GM19351 (cell line): ENCODE results near the gene KRTAP2-4.
"Not testable (repeated sequence)": the region's sequence is repeated elsewhere in the genome, so short reads cannot be mapped to it uniquely, and the experiment has no call there.

Source experiments
- ATAC-seq: cut with Tn5 transposase; IDR thresholded peaks from one replicate; pipeline ENCODE4 v1.9.1; 2021; ENCODE audit warnings: mild to moderate bottlenecking, moderate library complexity; ENCODE audit not compliant: unreplicated experiment

KRTAP2-4 gene

DNA sequence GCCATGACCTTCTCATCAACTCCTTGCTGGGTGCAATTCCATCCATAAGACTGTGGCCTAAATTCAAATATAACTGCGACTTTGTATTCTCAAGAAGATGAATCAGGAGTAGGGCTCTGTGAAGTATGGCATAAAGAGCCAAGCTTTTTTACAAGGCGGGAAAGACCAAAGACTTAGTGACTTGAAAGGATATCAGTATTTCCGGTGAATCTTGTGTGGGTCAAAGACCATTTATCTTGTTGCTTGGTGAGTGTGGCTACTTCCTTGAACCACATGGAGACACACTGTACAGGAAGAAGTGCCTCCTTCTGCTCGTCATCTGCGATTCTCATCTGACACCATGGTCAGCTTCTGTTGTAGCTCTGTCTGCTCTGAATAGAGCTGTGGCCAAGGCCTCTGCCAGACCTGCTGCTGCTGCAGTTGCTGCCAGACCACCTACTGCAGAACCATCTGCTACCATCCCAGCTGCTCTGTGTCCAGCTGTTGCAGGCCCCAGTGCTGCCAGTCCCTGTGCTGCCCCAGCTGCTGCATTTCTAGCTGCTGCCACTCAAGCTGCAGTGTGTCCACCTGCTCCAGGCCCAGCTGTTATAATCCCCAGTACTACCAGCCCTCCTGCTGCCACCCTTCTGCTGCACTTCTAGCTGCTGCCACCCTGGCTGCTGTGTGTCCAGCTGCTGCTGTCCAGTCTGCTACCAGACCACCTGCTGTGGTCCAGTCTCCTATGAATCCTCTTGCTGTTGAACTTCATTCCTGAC lies 6.1 kb upstream of the KRTAP2-4 start:
- no peak for ATAC-seq

DNA sequence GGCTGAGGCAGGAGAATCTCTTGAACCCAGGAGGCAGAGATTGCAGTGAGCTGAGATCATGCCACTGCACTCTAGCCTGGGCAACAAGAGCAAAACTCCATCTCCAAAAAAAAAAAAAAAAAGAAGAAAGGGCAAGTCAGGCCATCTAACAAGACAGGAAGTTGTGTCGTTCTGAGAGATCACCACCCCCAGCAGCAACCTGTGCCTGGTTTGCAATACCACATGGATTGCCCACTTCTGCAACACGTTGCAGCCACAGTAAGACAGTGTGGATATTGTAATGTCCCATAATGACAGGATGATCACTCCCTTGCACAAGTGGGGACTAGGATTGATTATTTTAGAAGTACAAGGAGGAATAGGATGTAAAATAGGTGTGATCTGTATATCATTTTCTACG lies 3.4 kb upstream of the KRTAP2-4 start:
- no peak for ATAC-seq

DNA sequence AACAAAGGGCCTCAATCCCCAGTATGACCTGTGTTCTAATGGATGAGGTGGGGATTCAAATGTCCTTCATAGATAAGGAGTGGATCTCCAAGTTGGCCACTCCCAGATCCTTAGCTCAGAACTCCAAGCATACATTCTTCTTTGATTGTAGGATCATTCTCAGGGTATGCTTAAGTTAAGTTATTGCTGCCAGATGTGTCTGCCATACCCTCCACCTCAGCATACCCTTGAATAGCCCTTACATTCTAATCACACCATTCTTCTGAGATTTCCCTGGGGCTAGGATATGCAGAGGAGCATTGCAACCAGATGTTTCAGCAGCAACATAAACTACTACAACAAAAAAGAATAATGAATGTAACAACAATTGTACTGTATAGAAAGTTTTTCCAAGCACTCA lies 1.6 kb upstream of the KRTAP2-4 start:
- ATAC-seq = no peak

DNA sequence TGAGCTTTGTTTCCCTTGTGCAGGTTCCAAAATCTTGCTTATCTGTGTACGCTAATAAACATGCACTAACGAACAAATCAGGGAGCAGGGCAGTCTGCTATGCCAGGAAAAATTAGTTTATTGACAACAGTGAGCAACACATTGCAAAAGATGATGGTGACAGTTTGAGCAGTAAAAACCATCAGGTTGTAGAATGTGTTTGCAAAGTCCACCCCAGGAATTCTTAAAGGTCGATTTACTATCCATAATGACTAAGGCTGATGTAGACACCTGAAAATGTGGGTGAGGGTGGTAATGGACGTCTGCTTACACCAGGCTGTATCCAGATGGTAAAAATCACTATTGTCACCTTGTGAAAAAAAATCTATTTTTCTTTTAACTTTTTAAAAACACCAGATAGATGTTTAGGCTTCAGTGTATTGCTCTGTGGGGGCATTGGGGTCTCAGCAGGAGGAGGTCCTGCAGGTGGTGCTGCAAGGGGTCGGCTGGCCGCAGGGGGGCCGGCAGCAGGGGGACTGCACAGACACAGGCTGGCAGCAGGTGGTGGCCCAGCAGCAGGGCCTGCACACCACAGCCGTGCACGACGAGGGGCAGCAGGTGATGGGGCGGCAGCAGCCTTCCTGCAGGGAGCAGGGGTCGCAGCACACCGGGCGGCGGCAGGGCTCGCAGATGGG lies 526 bp downstream of the KRTAP2-4 start:
- ATAC-seq = not testable (repeated sequence)

DNA sequence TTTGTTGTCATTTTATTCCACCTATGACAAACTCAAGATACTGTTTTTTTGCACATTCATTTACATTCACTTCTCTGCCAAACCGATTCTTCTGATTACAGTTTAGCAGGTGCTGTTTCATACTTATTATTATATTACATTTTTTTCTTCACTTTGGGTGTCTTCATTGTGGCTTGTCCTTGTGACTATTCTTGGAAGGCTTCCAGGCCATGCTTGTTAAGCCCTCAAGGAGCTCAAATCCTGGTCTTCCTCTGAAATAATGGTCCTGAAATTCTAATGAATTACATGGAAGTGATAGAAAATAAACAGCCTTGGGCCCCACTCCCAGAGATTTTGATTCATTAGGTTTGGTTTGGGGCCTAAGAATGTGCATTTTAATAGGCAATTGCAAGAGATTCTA lies 1.4 kb downstream of the KRTAP2-4 start:
- ATAC-seq = no peak

DNA sequence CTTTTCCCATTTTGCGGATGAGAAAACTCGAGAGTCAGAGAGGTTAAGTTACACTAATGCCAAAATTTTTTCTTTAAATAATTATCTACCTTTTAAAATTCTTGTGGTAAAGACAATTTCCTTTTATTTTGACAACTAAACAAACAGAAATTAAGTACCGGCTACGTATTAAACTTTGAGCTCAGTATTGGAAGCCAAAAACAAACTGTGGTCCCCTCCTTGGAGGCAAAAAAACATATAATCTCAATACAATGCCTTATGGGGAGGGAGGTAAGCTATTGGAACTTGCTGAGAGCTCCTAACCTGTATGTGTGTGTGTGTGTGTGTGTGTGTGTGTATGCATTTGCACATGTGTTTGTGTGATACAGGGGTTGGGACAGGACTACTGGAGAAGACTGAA lies 2.2 kb downstream of the KRTAP2-4 start:
- ATAC-seq = no peak

DNA sequence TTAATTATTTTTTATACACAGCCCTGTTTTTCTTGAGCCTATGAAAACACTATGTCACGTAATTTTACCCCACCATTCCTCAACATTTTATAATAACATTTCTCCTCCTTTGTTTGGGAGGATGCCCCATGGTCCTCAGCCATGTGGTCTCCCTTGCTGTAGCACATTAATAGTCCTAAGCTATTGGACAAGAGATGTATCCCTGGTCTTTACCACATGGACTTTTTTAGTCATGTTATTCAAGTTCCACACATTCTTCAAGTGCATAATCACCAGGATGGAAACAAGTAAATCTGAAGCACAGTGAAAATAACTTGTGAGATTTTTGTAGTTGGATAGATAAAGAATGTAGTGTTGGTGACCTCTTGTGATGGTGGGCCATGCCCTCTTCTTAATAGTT lies 3.7 kb downstream of the KRTAP2-4 start:
- no peak for ATAC-seq

DNA sequence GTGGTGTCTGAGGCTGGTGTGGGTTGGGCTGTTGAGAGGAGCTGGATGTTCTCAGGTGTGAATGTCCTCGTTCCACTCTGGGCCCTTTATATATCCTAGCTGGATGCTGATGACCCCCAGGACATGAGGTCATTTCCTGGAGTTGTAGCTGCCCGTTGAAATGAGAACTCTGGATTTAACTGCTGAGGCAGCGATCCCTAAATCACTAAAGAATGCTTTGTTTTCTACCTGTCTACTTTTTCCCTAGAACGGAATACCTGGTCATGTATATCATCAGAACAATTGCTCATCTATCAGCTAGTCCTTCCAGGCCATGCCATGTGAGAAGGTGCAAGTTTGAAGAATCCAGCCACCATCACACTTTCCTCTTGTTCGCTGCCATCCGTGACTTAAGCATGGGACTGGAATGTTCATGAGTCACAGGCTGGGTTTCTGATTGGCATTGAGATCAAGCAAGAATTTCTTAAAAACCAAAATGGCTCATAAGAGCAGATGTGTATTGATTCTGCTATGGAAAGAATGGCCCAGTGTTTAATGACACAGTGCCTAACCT lies 5.6 kb downstream of the KRTAP2-4 start, which contains the start of gene KRTAP2-3:
TSS of gene KRTAP2-3 (minus strand) at position 63 of the 553 bp plus-strand sequence. CDS start 64 bp downstream, outside the sequence.
- no peak for ATAC-seq

DNA sequence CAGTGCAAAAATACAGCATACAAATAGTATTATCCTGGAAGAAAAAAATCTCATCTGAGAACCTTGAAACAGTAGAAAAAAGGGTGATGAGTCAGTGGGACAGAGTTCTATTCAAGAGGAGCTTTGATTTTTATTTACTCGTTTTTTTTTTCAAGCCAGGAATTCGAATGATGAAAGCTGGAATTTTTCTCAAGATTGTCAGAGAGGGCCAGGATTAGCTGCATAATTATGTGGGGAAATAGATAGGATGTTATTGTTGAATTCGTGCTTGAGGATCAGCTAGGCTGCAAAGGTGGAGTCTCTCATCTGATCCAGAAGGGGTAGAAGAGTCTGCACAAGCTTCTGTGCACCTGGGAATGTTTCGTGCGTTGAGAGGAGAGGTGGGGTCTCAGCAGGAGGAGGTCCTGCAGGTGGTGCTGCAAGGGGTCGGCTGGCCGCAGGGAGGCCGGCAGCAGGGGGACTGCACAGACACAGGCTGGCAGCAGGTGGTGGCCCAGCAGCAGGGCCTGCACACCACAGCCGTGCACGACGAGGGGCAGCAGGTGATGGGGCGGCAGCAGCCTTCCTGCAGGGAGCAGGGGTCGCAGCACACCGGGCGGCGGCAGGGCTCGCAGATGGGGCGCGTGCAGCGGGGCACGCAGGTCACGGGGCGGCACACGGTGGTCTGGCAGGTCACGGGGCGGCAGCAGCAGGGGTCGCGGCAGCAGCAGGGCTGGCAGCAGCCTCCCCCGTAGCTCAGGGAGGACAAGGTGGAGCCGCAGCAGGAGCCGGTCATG lies 6.2 kb downstream of the KRTAP2-4 start:
- not testable (repeated sequence) for ATAC-seq

DNA sequence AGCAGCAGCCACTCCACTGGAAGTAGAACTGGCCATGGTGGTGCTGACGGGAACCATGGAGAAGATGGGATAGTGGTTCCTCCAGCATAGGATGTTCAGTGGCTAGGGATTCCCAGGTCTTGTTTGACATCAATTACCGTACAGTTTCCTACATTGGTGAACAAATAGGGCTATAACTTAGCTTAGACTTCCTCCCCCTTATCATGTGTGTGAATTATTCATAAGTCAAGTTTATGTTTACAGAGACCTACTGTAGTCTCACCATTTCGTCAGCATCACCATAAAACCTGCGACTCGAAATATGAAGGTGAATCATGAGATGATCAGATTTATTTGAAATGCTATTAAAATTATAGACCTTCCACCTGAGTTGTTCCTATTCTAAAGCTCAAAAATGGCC lies 6.9 kb downstream of the KRTAP2-4 start:
- no peak for ATAC-seq

DNA sequence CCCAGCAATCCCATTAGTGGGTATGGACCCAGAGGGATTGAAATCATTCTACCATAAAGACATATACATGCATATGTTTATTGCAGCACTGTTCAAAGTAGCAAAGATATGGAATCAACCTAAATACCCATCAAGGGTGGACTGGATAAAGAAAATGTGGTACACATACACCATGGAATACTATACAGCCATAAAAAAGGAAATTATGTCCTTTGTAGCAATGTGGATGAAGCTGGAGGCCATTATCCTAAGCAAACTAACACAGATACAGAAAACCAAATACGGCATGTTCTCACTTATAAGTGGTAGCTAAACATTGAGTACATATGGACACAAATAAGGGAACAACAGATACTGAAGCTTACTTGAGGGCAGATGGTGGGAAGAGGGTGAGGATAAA lies 8.1 kb downstream of the KRTAP2-4 start:
- ATAC-seq = no peak

DNA sequence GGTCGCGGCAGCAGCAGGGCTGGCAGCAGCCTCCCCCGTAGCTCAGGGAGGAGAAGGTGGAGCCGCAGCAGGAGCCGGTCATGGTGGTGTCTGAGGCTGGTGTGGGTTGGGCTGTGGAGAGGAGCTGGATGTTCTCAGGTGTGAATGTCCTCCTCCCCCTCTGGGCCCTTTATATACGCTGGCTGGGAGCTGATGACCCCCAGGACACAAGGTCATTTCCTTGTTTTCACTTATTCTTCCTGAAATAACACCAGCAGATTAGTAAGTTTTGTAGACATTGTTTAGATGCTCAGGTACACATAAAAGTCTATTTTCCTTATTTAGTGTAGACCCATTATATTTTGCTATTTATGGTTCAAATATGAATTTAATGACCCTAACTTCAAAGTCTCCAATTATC lies 10.5 kb downstream of the KRTAP2-4 start, which contains the start of gene KRTAP2-2:
TSS of gene KRTAP2-2 (minus strand) at position 101 of the 400 bp plus-strand sequence. CDS start at position 82, 19 bp downstream.
- not testable (repeated sequence) for ATAC-seq

DNA sequence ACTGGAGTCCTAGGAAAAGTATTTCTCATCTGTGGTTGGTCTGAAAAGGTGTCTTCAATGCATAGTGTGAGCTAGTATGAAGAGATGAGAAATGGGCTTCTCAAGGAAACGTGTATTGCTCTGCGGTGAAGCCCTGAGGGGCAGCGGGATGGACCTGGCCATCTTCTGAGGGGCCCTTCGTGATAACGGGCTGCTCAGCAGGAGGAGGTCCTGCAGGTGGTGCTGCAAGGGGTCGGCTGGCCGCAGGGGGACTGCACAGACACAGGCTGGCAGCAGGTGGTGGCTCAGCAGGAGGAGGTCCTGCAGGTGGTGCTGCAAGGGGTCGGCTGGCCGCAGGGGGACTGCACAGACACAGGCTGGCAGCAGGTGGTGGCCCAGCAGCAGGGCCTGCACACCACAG lies 11.1 kb downstream of the KRTAP2-4 start:
- ATAC-seq = not testable (repeated sequence)

DNA sequence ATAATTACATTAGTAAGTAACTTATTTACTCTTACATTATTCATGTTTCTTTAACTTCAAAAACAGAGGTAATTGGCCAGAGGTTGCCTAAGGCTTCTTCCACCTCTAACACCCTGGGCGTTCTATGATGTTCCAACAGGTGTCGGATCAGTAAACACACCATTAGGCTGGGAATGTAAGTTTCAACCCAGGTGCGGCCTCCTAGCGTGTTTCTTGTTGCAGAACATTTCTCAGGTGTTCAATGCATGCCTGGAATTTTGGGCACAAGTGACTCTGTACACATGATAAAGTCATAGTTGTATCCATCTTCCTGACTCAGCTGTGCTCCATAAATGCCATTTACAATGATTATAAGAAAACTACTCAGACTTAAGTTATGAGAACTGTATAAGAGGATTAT lies 11.7 kb downstream of the KRTAP2-4 start:
- no peak for ATAC-seq

DNA sequence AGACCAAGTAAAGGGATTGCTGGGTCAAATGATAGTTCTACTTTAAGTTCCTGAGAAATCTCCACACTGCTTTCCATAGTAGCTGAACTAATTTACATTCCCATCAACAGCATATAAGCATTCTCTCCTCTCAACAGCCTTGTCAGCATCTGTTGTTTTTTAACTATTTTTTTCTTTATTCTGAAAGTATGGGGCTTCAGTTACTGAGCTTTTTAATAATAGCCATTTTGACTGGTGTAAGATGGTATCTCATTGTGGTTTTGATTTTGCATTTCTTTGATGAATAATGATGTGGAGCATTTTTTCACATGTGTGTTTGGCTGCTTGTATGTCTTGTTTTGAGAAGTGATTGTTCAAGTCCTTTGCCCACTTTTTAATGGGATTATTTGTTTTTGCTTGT lies 13.1 kb downstream of the KRTAP2-4 start:
- ATAC-seq = no peak

DNA sequence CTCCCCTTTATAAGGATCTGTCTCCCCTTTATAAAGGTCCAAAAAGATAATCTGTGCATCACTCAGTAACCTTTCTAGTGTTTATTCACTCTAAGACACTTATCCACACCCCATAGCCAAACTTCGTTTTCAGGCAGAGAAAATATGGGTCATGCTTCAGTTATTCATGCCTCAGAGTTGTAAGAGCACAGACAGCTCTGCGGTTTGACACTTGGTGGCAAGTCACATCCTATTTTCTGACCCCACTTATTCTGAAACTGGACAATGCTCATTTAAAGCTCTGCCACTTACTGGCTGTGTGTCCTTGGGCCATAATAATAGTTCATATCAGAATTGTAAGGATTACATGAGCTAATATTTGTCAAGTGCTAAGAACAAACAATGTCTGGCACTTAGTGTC lies 16.6 kb downstream of the KRTAP2-4 start:
- no peak for ATAC-seq

DNA sequence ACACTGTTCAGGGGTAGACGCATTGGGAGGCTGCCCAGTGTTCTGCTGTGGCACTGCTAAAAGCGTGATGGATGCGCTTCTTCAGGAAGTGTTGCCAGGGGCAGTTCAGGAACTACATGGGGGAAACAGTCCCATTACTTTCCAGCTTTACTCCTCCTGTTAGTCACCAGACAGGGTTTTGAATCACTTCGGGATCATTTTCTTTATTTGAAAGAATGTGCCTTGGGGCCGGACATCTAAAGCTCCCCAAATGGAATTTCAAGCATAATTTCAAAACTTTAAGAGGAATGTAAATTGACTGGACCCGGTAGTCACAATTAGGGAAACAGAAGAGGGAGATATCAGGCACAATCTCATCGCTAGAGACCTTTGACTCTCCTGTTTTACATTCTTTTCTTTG lies 17.2 kb downstream of the KRTAP2-4 start:
- no peak for ATAC-seq

DNA sequence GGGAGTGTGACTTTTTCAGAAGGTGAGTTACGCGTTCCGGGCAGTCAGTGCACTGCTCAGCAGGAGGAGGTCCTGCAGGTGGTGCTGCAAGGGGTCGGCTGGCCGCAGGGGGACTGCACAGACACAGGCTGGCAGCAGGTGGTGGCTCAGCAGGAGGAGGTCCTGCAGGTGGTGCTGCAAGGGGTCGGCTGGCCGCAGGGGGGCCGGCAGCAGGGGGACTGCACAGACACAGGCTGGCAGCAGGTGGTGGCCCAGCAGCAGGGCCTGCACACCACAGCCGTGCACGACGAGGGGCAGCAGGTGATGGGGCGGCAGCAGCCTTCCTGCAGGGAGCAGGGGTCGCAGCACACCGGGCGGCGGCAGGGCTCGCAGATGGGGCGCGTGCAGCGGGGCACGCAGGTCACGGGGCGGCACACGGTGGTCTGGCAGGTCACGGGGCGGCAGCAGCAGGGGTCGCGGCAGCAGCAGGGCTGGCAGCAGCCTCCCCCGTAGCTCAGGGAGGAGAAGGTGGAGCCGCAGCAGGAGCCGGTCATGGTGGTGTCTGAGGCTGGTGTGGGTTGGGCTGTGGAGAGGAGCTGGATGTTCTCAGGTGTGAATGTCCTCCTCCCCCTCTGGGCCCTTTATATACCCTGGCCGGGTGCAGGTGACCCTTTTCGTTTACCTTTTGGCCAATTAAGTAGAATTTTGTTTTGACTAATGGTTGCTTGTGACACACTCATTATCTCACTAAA lies 18.8 kb downstream of the KRTAP2-4 start, which contains the start of gene KRTAP2-1:
TSS of gene KRTAP2-1 (minus strand) at position 582 of the 731 bp plus-strand sequence. CDS start at position 533, 49 bp downstream.
- not testable (repeated sequence) for ATAC-seq

DNA sequence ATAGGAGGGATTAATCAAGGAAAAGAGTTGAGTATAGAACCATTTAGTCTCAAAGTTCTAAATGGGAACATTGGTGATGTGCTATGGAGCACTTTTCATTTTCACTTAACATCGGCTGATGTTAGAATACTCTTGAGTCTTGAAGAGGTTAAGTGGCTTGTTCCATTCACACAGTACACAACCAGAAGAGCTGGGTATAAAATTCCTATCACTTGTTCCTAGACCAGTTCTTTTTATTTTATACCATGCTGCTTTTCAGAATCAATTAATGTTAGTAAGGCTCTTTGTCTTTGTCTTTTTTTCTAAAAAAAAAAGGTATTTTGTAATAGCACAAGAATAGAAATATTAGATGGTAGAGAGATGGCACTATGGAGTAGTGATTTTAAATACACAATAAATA lies 22.7 kb downstream of the KRTAP2-4 start:
- ATAC-seq = no peak
